ENCODE data around the gene AMDHD1. TPM values are rescaled to one million over a fixed set of nuclear protein-coding genes. Genes with fewer than 3 reads are reported as not detected.

AMDHD1 gene
- total and polyA plus RNA-seq, 2 of the 8 experiments (the other 6 are each of a cell fraction or from before 2014, with no cell fraction given) = 0.14 TPM; not detected in 1

DNA sequence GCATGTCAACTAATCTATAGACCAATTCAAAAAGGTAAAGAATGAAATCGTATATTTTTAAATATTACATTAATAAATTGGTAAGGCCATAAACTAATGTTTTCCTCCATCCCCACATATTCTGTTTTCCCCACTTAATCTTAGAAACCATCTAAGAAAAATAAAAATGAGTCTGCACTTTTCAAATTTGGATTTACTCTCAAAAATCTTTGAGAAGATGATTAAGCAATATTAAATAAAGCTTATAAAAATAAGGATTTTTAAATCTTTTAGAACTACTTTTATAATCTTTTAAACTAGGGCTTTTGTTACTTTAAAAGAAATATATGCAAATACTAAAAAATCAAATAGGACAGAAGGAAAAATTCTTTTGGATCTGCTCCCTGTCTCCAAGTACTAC, 63.6 kb downstream of the AMDHD1 start:
- no peak overlapping the region for H2BK20ac ChIP-seq (ENCODE audit: low read length)
- no peaks in the 10 kb centered on the region for H3K9me3 ChIP-seq (ENCODE audit: insufficient read depth in 2 of 2, low read depth in 1 of 2, low read length in 1 of 2)
- H2AFZ ChIP-seq (ENCODE audit: low read length) = no peak overlapping the region
- H3K23me2 ChIP-seq (ENCODE audit: low read depth, low read length) = no peaks in the 10 kb centered on the region
- H2BK5ac ChIP-seq (ENCODE audit: low read depth, low read length) = no peak overlapping the region
- H3K4me2 ChIP-seq (ENCODE audit: insufficient read depth in 1 of 2, low read depth in 2 of 2, low read length in 2 of 2) = no peak overlapping the region
- FAIRE-seq (no peak), DNase-seq (ENCODE audit: low read depth in 1 of 2, low spot score in 2 of 2) (no peak)
- no peaks in the 10 kb centered on the region for H3K79me1 ChIP-seq (ENCODE audit: low read depth, low read length)
- H4K91ac ChIP-seq (replicated peaks; ENCODE audit: insufficient read length, low read length) = no peak overlapping the region
- no peak overlapping the region for H3K27ac ChIP-seq (ENCODE audit: low read depth, low read length)
- H2BK120ac ChIP-seq (replicated peaks; ENCODE audit: low read depth, low read length) = no peak overlapping the region
- CTCF ChIA-PET (ENCODE audit: partially characterized antibody) = interaction anchor here (1.1 to 2.7 kb wide), 4 partner anchors 10 to 89 kb away, joined by 3 to 9 read pairs (median 4); no protein-coding TSS in a partner anchor
- H3K56ac ChIP-seq (replicated peaks; ENCODE audit: insufficient read length, low read depth, low read length) = no peak overlapping the region
- H3K18ac ChIP-seq (ENCODE audit: extremely low read depth, low read length) = no peak overlapping the region
- no peaks in the 10 kb centered on the region for H3K27me3 ChIP-seq (replicated peaks in 1 of 4; ENCODE audit: control insufficient read depth in 3 of 4, extremely low read depth in 1 of 4, insufficient read depth in 3 of 4, low read length in 3 of 4)
- no peak overlapping the region for H3K23ac ChIP-seq (ENCODE audit: insufficient read length)
- 90% methylated on average over 1 of the region's 1 CpG; no CpG with 5 or more reads in 1 of the 2 experiments for WGBS, 2 experiments (ENCODE audit: extremely low coverage in 1 of 2, insufficient coverage in 1 of 2, insufficient read length in 1 of 2, insufficient replicate concordance in 2 of 2, low coverage in 1 of 2, low lambda C conversion rate in 2 of 2, missing lambda C conversion rate in 1 of 2)
- no peak overlapping the region for H2AK5ac ChIP-seq (ENCODE audit: low read depth, low read length)
- POLR2A ChIA-PET (ENCODE audit: partially characterized antibody) = no interaction called here
- H3K4me3 ChIP-seq (ENCODE audit: extremely low read depth in 1 of 4, insufficient read depth in 2 of 4, low read depth in 3 of 4, low read length in 4 of 4) = no peak overlapping the region
- no peak overlapping the region for H2BK15ac ChIP-seq (ENCODE audit: low read length)
- no peak overlapping the region for H4K8ac ChIP-seq (ENCODE audit: extremely low read depth, insufficient read depth, low read length)
- no peak overlapping the region for H3K4ac ChIP-seq (replicated peaks; ENCODE audit: insufficient read length, low read depth, low read length)
- no peak overlapping the region for H4K5ac ChIP-seq (ENCODE audit: insufficient read length, low read depth, low read length)
- H3K36me3 ChIP-seq (ENCODE audit: control insufficient read depth in 2 of 4, insufficient read depth in 4 of 4, low read length in 3 of 4) = peaks cover 7 to 89% (median 44%) of the 10 kb centered on the region in 4 experiments; a peak in 7 of 8 replicates
- no peak overlapping the region for H3K9ac ChIP-seq (replicated peaks in 1 of 4; ENCODE audit: extremely low read depth in 1 of 4, low read depth in 3 of 4, low read length in 3 of 4)
- no peaks in the 10 kb centered on the region for H3K79me2 ChIP-seq (ENCODE audit: control insufficient read depth in 1 of 2, insufficient read depth in 2 of 2, low read length in 2 of 2)
- no peaks in the 10 kb centered on the region for H3K4me1 ChIP-seq (replicated peaks in 1 of 4; ENCODE audit: control insufficient read depth in 3 of 4, insufficient read depth in 4 of 4, low read length in 3 of 4)
- no peak overlapping the region for H2BK12ac ChIP-seq (ENCODE audit: low read depth, low read length)
- H3K14ac ChIP-seq (ENCODE audit: insufficient read length) = no peak overlapping the region
- no peaks in the 10 kb centered on the region for H4K20me1 ChIP-seq (replicated peaks in 1 of 2; ENCODE audit: control insufficient read depth in 1 of 2, insufficient read depth in 2 of 2, low read length in 2 of 2)
- TF ChIP-seq CBX8 (IDR thresholded peaks at IDR 0.05; ENCODE audit: borderline replicate concordance, low read depth, low read length) (no peak), YY1 (IDR thresholded peaks at IDR 0.05; ENCODE audit: low read depth, low read length) (no peak), KDM4A (IDR thresholded peaks at IDR 0.05; ENCODE audit: low read depth, low read length, severe bottlenecking) (no peak), SP4 (IDR thresholded peaks at IDR 0.05; ENCODE audit: low read length) (no peak)
